A549 treated with AZD9567 at 1 μM for 4 hours (cell line): ENCODE measurements around the gene SERPINB2. TPM values are rescaled to one million over a fixed set of nuclear protein-coding genes. Genes with fewer than 3 reads are reported as not detected.

Experiments used
- total RNA-seq: library from RNA; stranded (reverse); fragments of 200-300 nt; extraction: Qiagen RNA extraction; gene quantifications from 5 replicates; pipeline ENCODE4 v1.2.3, GENCODE V29; 2022; ENCODE audit not compliant: insufficient read depth

SERPINB2 gene, protein sequence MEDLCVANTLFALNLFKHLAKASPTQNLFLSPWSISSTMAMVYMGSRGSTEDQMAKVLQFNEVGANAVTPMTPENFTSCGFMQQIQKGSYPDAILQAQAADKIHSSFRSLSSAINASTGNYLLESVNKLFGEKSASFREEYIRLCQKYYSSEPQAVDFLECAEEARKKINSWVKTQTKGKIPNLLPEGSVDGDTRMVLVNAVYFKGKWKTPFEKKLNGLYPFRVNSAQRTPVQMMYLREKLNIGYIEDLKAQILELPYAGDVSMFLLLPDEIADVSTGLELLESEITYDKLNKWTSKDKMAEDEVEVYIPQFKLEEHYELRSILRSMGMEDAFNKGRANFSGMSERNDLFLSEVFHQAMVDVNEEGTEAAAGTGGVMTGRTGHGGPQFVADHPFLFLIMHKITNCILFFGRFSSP
- 0.06 to 0.07 TPM in 2 of 5 replicates, not detected in the others for total RNA-seq

DNA sequence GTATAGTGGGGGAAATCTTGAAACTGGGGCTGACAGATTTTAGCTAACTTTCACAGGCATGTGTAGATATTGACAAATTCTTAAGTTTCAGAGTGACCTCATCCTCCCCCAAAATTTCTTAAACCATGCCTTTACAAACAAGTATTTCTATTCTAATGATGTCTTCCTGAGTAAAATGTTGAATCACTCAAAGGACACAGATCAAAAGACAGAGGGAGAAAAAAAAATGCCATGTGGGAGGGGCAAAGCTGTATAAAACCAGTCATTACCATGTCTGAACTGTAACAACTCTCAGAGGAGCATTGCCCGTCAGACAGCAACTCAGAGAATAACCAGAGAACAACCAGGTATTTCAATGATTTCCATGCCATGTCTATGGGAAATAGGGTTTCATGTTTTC, at the start of gene SERPINB2:
Gene SERPINB2 (plus strand): TSS at position 282 of the 400 bp plus-strand sequence. CDS start 3,740 bp downstream, outside the sequence.

DNA sequence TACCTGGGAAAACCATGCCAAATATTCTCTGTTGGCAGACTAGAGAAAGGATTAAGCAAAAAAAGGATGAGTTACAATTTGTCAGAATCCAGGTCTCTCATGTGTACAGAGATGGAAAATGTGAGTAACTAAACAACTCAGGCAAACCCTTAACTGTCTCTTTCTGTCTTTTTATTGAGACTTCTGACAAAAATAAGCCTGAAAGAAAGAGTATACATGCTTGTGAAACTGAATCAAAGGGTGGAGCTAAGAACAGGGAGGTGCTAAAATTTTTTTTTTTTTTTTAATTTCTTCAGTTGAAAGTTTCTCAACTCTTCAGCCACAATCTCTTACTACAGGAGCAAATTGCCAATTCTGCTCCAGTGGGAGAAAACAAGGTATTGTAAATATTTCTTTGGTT, 20.2 kb downstream of the SERPINB2 start, which contains the start of gene SERPINB10:
Gene SERPINB10 (plus strand): TSS at position 295 of the 400 bp plus-strand sequence. CDS start 7,553 bp downstream, outside the sequence.

DNA sequence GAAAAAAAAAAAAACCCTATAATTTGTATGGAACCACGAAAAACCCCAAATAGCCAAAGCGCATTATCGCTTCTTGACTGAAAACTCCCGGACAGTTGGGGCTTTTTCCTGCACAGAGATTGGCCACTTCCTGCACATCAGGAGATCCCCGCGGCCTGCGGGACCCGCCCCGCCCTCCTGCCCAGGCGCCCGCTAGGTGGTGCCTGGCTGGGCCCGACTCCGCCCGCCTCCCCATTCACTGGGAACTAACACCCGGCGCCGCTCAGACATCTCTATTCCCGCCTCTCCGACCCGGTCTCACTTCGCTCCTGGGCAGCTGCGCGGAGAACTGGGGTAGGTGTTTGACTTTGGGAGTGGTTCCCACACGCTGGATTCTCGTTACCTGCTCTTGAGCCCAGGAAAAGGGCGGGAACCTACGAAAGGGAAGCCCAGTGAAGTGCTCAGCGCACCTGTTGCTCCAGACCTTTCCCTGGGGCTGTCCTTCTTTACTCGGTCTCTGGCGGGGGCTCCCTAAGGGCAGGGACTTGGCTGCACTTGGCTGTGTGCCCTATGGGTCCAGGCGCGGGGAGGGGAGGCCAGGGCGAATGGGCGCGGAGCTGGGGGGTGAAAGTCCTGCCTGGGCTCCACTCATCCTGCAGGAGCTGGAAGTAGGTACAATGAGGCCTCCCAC, 61.7 kb downstream of the SERPINB2 start, which contains the start of gene HMSD:
Gene HMSD (plus strand): TSS at position 234 of the 670 bp plus-strand sequence. CDS start 4,155 bp downstream, outside the sequence.

Other genes with a start within 250 kb of the SERPINB2 start
- 0.07 to 0.17 TPM (median 0.11 TPM) in 4 of 5 replicates, not detected in the other for gene SERPINB4, start 243.4 kb upstream of the SERPINB2 start, total RNA-seq
- 0.07 to 1.1 TPM (median 0.09 TPM) in 4 of 5 replicates, not detected in the other for gene SERPINB3, start 225.8 kb upstream of the SERPINB2 start, total RNA-seq
- 0.10 to 0.14 TPM in 2 of 5 replicates, not detected in the others for gene SERPINB11, start 184.7 kb upstream of the SERPINB2 start, total RNA-seq
- gene SERPINB7, start 112.3 kb upstream of the SERPINB2 start, total RNA-seq = 1.8 to 3.1 TPM (median 1.9 TPM) in 5 replicates
- gene SERPINB10, start 20.3 kb downstream of the SERPINB2 start, total RNA-seq = not detected in 5 replicates
- gene HMSD, start 61.6 kb downstream of the SERPINB2 start, total RNA-seq = 0.18 to 0.55 TPM (median 0.50 TPM) in 3 of 5 replicates, not detected in the others
- 8.2 to 10.9 TPM (median 9.9 TPM) in 5 replicates for gene SERPINB8, start 82.4 kb downstream of the SERPINB2 start, total RNA-seq